ENCODE data around the gene MAML2.

GRCh38 chr11:96306600-96306932 lies 36.4 kb downstream of the MAML2 start:
- TF ChIP-seq, protein P1, sequence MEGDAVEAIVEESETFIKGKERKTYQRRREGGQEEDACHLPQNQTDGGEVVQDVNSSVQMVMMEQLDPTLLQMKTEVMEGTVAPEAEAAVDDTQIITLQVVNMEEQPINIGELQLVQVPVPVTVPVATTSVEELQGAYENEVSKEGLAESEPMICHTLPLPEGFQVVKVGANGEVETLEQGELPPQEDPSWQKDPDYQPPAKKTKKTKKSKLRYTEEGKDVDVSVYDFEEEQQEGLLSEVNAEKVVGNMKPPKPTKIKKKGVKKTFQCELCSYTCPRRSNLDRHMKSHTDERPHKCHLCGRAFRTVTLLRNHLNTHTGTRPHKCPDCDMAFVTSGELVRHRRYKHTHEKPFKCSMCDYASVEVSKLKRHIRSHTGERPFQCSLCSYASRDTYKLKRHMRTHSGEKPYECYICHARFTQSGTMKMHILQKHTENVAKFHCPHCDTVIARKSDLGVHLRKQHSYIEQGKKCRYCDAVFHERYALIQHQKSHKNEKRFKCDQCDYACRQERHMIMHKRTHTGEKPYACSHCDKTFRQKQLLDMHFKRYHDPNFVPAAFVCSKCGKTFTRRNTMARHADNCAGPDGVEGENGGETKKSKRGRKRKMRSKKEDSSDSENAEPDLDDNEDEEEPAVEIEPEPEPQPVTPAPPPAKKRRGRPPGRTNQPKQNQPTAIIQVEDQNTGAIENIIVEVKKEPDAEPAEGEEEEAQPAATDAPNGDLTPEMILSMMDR (conservative IDR thresholded peaks at IDR 0.05): no peak
- no peak for TF ChIP-seq EZH2 (IDR thresholded peaks at IDR 0.05; ENCODE audit: low read depth)

Data from PC-9 (cell line).